Posterior vena cava (tissue), 2 donors: Measurements from ENCODE around the gene CCDC92. TPM values are rescaled to one million over a fixed set of nuclear protein-coding genes. Genes with fewer than 3 reads are reported as not detected.
"Not testable (repeated sequence)": the region's sequence is repeated elsewhere in the genome, so short reads cannot be mapped to it uniquely, and the experiment has no call there.

Source experiments
- DNase-seq: peaks from one replicate; pipeline ENCODE4 v3.0.0-alpha.2; 2020; ENCODE audit warnings: low spot score
- intact Hi-C, 2 donors: fragments of 100-400 bp; cut with DNase I; formaldehyde crosslinking; loops; one replicate each; pipeline versions ENCODE4 v1.14.1 to v1.14.2; 2022 to 2023
- total RNA-seq, 2 donors: library from RNA; stranded (reverse); fragmentation: NEBNext Ultra II Directional; extraction: Animal tissue kit (Norgen Biotek cat#: 25700); gene quantifications; one replicate each; pipeline ENCODE4 v1.2.1, GENCODE V29; 2021
- donor health status: DM: yes; HTN: yes; CAD: no.
- donor health status: DM: yes; HTN: yes; CAD: no.

CCDC92 gene
- total RNA-seq, 2 donors from 2014 or later: 37.4 to 52.3 TPM

DNA sequence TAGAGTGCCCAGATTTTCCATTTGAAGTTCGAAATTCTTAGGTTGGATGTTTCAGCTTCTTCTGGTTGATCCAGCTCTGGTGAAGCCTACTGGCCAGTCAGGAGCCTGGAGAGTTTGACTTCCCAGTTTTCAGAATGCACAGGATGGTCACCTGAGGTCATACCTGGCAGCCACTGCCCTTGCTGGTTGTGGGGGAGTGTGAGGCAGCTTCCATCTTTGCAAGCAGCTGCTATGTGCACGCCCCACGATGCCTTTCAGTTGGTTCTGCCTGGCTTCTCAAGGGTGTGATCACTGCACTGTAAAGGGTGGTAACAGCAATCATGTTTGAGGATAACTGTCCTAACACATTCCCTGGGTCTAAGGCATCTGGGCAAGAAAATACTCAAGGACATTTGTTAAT, 15.4 kb downstream of the CCDC92 start:
- intact Hi-C loops: no loop called here
- no peak for DNase-seq

DNA sequence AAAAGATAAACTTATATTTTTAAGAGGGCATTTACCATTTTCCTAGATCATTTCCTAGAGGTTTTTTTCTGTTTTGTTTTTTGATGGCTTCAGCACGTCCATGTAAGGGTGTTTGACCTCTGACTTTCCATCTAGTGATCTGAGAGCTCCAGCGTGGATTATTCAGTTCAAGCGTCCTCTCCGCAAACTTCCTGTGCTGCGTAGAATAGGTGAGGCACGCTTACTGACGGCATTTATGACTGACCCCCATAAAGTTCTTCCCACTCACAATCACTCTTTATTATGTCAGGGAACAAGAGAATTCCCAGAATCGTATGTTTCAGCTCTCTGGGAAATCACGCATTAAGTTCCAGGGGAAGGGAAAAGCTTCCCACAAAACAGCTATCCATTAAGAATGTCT, 16.4 kb downstream of the CCDC92 start:
- no peak for DNase-seq
- intact Hi-C loops: no loop called here

DNA sequence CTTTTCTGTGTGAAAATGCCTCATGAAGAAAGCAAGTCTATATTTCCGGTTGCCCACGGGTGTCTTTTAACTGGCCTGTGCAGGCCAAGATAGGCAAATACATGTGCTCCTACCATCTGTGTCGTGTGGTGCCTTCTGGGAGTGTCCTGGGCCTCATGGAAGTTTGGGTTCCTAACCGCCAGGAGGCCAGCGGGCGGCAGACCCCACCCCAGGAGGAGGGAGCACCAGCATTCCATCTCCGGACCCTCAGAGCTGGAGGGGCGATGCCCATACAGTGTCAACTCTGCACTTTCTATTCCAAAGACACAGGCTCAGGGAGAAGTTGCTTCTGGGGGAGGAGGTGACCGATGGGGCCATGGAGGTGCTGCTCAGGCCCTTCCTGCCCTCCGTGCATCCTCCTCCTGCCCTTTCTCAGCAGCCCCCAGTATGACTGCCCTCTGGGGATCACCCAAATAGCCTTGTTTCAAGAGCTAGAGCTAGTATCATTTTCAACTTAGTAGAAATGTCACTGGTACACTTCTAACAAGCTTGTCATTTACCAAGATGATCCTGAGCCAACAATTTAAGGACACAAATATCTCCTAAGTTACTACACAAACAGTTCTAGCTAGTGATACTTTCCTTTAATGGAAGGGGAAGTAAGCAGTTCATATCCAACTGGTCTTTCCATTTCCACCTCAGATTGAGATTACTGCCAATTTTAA, 17.8 kb downstream of the CCDC92 start:
- intact Hi-C loops: loop anchor here in 1 of 2 donors (5.0 kb wide), 1 partner anchor 683 kb away; no protein-coding TSS in a partner anchor
- DNase-seq: no peak

DNA sequence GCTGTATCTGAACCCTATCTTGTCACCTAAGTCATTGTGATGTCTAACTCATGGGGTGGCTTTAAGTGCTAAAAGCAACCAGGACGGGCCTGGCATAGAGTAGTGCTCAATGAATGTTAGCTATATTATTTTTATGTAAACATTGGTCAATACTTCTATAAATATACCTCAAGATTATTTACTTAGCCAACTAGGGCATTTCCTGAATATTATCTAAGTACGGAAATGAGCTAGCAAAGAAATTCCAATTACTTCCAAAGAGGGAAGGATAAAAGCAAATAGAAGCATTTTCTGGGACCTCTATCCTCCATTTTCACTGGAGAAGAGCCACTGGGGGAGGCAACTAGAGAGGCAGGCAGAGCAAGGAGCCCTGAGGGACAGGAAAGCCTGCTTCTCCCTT, 20.6 kb downstream of the CCDC92 start:
- intact Hi-C loops: loop anchor here in 1 of 2 donors (5.0 kb wide), 1 partner anchor 685 kb away; no protein-coding TSS in a partner anchor

DNA sequence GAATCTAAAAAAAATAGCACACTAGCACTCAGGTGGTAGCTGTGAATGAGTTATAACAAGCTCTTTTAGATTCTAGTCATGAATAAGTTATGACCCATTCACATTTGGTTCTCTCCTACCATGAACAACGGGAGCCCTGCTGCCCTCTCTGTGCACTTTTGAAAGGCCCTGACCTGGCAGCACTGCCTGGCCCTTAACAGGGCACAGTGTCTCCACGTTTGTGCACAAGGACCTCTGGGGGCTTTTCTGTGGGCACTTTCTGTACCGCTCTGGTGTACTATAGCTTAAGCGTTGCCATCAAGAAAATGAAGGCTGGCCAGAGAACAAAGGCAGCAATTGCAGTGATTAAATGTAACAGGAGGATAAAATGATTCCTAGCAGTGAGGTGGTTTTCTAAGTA, 21.2 kb downstream of the CCDC92 start:
- no peak for DNase-seq
- intact Hi-C loops: loop anchor here in 1 of 2 donors (5.0 kb wide), 1 partner anchor 686 kb away; no protein-coding TSS in a partner anchor

More for the DNA sequence above, 20.6 kb downstream of the CCDC92 start:
- DNase-seq: no peak

DNA sequence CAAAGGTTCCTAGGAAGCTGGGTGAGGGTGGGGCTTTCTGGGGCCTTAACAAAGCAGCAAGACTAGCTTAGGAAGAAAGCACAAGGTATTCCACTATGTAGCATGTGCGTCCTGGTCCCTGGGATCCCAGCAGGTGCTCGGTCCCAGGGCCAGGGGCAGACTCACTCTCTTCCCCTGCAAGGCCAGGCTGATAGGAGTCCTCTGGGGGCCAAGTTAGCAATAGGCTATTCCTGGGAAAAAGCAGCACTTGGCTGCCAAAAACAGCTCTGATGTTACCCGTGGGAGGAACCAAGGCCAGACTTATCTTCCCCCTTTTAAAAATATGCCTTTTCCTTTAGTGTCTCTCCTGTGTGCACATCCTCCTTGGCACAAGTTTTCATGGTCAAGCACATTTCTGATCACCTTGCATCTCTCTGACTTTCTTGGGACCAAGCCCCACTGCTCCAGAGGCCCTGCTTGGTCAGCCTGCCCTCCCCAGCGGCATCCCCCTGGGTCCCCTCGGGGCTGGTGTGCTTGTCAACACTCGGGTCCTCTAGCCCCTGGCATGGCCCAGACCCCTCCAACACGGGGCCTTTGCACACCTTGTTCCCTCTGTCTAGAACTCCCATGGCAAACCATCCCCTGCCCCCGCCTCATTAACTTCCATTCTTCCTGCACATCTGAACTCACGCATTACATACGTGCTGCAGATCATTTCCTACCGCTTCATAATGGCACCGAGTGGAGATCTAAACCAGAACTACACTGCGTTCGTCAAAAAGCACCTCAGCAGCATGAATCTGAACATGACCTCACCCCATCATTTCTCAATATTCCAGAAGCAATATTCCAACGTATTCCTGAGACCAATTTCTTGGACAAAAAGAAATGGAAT, 21.9 kb downstream of the CCDC92 start:
- DNase-seq: no peak
- intact Hi-C loops: loop anchor here in 1 of 2 donors (5.0 kb wide), 1 partner anchor 687 kb away; no protein-coding TSS in a partner anchor

DNA sequence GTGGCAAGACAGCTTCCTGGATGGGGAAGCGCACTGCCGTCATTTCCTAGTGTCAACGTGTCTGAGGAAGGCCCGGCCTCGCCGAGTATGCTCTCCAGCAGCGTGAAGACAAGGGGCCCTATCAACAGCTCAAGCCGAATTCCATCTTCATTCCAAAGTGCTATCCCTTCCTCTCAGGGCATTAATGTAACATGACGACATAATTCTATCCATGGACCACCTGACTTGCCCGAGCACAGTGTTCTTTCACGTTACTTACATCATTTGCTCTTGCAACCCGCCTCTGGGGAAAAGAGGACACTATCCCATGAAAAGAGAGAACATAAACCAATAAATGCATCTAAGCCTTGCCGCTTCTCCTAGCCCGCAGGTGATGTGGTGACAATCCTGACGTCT, 22.9 kb downstream of the CCDC92 start:
- intact Hi-C loops: loop anchor here in 1 of 2 donors (5.0 kb wide), 1 partner anchor 688 kb away; no protein-coding TSS in a partner anchor
- DNase-seq: no peak

DNA sequence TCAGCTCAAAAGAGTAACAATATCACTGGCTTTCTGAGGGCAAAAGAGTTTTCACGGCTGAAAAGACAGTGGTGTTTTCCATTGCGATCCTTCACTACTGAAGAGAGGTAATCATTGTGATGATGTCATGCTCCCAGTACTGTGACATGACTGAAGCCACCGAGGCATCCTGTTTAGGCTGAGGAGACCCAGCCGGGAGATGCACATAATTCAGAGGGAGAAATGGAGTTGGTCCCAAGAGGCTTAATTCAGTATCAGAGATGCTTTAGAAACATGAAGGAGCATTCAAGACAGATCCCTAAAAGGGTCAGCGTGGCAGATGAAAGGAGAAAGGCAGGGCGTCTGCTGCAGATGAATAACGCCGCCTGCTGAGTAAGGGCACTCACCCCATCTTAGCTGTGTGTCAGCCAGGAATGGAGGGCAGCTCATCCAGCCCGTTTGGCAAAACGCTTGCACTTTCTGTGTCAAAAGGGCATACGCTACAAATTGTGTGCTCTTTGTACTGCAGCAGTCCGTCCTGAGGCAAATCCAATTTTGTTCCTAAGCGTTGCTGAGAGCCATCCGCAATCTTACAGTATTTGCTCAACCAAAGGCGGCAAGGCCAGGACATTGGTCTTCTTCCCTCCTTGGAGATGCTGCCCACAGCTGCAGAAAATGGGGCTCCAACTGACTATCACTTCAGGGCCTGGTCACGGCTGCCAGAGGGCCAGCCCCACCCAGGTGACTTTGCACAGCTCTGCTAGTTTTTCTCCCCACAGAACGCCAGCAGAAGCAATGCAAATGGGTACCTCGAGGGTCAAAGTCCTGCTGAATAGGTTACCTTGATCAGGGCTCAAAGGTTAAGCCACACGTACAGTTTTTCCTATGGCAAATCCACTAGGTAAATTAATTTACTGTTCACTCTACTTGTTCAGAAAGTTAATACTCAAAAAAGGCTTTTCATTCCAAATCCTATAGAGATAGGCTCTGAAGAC, 23.5 kb downstream of the CCDC92 start:
- intact Hi-C loops: no loop called here
- DNase-seq: no peak

DNA sequence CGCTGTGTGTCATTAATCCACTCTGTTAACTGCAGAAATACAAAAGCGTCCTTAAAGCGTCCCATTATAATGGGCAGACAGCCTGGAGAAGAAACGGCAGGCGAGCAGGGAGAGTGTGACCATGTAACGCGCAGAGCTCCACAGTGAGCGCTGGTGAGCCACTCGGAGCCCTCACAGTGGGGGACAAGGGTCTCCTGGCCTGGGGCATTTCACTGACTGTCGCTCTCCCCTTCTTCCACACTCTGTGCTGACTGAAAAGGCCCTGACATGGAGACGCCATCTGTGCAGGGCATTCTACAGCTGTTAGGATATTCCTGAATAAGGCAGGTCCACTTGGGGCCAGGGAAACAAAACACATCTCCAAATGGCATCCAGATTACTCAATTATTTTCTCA, 24.2 kb downstream of the CCDC92 start:
- intact Hi-C loops: no loop called here
- DNase-seq: no peak

DNA sequence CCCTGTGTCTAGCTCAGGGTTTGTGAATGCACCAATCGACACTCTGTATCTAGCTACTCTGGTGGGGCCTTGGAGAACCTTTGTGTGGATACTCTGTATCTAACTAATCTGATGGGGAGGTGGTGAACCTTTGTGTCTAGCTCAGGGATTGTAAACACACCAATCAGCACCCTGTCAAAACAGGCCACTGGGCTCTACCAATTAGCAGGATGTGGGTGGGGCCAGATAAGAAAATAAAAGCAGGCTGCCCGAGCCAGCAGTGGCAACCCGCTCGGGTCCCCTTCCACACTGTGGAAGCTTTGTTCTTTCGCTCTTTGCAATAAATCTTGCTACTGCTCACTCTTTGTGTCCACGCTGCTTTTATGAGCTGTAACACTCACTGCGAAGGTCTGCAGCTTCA, 25.1 kb downstream of the CCDC92 start:
- intact Hi-C loops, DNase-seq: not testable (repeated sequence)

DNA sequence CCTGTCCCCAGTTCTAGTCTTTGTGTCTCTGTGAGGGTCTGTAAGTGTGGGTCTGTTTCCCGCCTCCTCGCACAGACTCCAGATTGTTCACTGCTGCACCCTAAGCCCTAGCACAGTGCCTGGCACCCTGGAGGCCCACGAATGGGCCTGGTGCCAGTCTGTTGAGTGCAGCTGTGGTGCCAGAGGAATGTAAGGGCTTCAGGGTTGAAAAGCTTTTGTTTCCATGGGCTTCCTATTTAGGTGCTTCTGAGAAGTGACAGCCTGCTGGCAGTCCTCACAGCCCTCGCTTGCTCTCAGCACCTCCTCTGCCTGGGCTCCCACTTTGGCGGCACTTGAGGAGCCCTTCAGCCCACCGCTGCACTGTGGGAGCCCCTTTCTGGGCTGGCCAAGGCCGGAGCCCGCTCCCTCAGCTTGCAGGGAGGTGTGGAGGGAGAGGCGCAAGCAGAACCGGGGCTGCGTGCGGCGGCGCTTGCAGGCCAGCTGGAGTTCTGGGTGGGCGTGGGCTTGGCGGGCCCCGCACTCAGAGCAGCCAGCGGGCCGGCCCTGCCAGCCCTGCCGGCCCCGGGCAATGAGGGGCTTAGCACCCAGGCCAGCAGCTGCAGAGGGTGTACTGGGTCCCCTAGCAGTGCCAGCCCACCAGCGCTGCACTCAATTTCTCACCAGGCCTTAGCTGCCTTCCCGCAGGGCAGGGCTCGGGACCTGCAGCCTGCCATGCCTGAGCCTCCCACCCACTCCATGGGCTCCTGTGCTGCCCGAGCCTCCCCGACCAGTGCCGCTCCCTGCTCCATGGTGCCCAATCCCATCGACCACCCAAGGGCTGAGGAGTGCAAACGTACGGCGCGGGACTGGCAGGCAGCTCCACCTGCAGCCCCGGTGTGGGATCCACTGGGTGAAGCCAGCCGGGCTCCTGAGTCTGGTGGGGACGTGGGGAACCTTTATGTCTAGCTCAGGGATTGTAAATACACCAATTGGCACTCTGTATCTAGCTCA, 25.8 kb downstream of the CCDC92 start:
- intact Hi-C loops, DNase-seq: not testable (repeated sequence)

DNA sequence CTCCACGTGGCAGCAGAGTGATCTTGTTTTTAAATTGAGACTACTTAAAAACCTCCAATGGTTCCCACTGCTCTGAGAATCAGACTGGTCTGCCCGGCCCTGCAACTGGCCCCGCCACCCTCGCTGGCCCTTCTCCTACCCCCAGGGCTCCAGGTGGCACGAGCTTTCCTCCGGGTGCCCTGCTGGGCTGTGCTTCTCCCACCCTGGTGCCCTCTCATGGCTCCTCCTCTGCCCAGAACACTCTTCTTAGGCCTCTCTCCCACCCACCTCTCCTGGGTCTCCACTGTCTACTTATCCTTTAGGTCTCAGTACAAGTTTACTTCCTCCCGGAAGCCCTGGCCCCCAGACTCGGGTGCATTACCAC, 26.5 kb downstream of the CCDC92 start:
- no peak for DNase-seq
- intact Hi-C loops: no loop called here

DNA sequence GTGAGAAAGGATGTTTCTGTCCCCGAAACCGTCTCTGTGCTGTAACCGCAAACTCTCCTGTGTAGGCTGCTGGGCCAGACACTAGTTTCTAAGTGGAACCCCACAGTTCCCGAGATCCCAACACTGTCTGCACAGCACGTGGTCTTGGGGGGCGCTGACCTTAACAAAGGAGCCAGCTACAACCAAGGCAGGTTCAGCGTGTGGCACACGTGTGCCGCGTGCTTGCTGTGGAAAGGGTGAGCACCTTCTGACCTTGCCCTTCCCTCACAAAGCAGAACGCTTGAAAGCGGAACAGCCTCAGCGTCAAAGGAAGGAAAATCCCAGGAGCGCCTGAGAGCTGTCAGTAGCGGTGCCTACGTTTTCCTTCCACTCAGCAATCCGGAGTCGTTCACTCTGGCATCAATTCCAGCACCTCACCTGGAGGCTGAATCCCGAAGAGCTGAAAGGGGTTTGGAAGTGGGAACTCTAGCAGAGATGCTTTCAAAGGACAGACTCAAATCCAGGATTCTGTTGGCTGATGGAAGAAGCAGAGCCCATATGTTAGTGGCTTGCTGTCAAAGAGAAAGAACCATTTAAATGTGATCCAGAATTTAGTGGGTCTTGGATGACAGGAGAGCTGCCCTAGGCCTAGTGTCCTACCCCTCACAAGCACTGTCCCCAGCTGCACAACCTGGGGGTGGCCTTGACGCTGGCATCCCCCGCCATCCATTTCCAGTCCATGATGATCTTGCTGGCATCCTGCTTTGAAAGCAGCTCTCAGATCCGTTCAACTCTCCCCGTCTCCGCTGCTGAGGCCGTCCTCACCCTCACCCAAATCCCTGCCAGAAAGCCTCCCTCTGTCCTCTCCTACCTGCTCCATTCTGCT, 27.1 kb downstream of the CCDC92 start:
- no peak for DNase-seq
- intact Hi-C loops: no loop called here

DNA sequence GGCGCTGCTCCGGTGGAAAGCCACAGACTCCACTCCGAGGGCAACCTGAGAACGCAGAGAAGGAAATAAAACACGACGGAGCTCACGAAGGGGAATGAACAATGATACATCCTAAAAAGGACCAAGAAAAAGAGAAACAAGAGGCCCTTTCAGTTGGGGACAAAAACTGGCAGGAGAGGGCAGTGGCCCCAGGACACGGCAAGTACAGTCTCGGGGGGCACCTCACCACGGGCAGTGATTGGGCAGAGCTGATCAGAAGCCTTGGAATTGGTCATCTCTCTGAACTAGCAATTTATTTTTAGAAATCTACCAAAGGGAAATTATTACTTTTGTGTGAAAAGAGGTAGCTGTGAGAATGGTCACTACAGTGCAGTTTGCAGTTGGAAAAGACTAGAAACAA, 27.9 kb downstream of the CCDC92 start:
- no peak for DNase-seq
- intact Hi-C loops: no loop called here

DNA sequence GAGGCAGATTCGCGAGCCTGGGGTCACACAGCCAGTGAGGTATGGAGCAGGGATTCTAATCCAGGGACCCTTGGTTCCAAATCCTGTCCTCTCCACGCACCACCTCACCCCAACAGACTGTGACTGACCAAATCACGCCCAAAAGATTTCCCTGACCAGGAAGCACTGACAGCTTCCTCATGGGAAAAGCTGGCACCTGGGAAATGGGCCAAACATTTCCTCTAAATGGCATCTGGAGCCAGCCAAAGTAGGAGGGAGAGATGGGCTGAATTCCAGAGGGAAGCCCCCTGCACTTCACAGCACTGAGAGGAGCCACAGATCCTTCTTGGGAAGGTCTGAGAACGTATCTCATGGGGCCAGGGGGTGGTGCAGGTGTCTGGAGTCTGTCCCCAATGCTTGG, 28.8 kb downstream of the CCDC92 start:
- DNase-seq: no peak
- intact Hi-C loops: no loop called here

DNA sequence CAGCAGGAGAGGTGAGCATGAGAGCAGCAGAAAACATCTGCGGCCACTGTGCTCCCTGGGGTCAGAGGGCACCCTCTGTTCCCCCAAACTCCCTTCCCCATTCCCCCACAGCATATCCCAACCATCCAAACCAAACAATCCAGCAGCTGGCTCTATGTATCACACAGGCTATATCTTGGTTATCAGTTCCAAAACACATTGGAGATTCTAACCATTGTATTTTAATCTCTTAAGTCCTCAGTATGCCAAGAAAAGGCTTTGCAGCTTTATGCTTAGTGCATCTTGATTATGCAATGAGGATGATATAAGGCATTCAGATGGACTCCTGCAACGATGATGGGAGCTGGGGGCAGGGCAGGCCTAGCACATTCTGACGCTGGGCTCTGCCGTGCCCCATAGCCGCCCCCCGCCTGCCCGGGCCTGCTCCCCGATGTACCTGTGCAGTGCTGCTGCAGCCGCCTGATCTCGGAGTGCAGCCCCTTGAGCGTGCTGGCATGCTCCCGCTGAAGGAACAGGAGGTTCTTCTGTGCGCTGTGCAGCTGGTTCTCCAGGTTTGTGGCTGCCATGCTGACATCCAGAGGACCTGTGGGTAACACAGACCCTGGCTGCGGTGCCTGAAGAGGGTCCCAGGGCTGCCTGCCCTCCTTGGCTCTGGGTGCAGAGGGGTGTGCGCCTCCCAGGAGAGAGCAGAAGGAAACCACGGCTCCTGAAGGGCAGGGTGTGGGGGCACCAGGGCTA, 29.6 kb downstream of the CCDC92 start:
- intact Hi-C loops: no loop called here

DNA sequence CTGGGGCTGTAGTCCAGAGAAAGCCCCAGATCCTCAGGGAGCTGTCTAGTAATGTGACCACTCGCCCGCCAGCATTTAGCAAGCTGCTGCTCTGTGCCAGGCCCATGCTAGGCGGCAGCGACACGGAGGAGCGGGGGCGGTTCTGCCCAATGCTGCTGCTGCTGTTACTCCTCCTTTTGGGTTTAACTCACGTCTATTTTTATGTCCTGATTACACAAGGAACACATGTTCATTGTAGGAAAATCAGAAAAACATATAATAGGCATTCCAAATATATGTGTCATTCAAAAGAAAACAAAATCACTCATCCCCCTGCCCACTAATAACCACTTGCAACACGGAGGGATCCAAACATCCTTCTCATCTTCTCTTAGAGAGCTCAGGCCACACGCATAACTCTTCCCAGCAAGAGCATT, 30.4 kb downstream of the CCDC92 start:
- intact Hi-C loops: no loop called here
- DNase-seq: no peak

More for the DNA sequence above, 29.6 kb downstream of the CCDC92 start:
- no peak for DNase-seq
